ENCODE measurements around the gene IKBKE.

The IKBKE gene

GRCh38 chr1:206469933-206470691, at the start of gene IKBKE:
IKBKE (plus strand) TSS chr1:206470476; CDS start chr1:206473228, 2,752 bp downstream.
- DNase-seq = peak; percentile 35

DNA sequence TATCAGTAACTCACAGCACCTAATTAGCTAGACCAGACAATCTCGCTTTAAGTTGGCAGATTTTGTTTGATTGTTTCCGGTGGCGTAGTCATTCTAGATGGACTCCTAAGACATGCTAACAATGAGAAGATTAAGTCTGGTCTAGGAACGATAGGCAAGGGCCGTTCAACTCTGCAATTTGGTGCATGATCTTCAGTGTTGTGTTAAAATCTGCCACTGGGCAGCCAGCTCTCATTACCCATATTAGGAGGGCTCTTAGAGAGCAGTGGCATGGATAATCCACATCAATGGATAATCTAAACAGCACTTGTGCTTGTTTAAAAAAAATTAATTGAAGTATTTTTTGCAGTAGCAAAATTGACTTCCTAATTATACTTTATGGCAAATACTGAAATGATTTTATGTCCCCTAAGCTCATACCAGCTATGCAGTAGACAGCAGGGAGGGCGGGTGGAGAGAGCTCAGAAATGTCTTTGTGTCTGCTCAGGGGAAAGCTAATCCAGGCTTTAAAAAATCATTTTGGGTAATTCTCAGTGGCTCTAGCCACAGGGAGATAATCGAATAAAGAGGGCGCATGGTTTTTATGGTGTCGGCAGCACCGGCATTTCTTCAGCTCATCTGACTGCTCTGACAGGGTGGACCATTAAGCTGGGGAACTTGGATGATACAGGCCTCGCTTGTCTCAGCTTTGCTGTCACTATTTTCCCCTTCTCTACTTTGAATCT, 48.5 kb upstream of the IKBKE start:
- no peak for DNase-seq

DNA sequence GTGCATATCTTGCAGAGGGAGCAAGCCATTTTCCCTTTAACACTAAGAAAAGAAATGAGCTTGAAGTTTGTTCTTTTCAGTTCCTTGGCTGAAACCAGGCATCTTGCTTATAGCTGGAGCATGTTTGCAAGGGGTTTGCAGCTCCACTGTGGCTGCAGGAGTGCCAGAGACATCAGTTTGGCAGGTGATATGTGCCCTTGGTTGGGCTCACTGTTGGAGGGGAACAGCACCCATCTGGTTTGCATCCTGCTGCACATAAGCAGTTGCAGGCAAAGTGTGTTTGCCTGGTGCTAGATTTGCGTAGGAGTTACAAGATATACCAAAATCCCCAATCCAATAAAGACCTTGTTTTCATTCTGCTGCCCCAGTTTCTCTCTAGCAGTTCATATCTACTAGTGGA, 47.8 kb upstream of the IKBKE start:
- no peak for DNase-seq

DNA sequence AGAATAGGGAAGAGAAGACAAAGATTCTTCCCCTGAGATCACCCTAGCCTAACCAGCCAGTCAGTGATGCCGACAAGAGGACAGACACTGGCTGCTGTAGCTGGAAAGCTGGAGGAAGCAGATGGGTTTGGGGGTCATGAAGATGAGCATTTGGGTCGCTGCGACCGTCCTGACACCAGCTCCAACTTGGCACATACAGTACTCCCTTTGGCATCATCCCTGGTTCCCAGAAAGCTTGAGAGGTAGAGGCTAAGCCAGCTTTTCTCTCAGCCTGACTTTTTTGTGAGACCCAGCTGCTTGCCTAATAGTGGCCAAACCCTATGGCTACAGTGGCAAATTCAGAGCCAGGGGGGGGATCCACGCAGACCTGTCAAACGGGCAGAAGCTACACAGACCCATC, 43.0 kb upstream of the IKBKE start:
- no peak for DNase-seq

GRCh38 chr1:206429421-206429820, 40.9 kb upstream of the IKBKE start:
- no peak for DNase-seq

GRCh38 chr1:206430031-206430983, 40.0 kb upstream of the IKBKE start:
- no peak for DNase-seq

DNA sequence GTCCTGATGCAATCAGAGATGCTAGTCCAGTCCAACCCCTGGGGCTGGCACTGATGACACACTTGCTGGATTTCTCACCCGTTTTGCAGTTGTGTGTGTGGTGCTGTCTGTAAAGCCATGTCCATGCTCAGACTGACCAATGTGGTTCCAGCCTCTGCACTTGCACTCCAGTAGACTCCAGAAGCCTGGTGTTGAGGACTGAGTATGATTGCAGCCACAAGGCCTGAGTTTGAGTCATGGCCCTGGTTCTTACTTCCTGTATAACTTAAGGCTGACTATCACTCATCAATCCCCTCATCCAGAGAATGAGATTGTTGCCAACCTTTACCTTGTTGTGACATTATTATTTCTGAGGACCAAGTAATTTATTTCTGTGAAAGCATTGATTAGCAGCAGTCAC, 34.8 kb upstream of the IKBKE start:
- no peak for DNase-seq

DNA sequence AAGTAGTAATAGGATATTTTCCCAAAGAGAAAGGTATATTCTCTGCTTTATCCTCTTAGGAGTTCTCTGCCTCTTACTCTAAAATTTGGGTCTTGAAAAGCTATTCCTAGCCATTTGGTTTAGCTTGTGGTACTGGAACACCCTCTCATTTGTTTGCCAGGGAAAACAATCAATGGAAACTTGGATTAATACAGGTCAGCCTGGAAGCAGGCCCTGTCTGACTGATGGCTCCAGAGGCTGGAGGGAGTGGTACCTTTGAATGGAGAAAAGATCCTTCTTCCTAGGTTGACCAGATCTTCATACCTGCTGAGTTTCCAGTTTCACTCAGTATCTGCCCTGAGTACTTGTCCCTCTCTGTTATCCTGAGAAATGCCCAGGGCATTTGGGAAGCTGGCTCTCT, 31.7 kb upstream of the IKBKE start:
- no peak for DNase-seq

DNA sequence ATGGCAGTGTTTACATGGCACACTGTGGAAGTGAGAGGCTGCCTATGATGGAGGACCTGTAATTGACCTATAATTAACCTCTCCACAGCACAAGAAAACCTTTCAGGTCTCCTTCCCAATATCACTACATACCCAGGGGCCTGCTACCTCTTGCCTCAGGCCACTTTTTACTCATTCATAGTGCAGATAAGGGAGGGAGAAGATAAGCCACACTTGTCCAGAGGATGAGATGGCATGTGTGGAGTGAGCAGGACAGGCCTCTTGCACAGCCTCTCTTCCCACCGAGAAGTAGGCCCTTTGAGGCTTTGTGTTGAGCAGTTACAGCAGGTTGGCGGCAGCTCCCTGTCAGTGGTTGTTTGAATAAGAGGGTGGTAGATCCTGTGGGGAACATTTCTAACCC, 31.1 kb upstream of the IKBKE start:
- no peak for DNase-seq

- DNase-seq = no peak
Observed at GRCh38 chr1:206441336-206441967, 28.8 kb upstream of the IKBKE start.

DNA sequence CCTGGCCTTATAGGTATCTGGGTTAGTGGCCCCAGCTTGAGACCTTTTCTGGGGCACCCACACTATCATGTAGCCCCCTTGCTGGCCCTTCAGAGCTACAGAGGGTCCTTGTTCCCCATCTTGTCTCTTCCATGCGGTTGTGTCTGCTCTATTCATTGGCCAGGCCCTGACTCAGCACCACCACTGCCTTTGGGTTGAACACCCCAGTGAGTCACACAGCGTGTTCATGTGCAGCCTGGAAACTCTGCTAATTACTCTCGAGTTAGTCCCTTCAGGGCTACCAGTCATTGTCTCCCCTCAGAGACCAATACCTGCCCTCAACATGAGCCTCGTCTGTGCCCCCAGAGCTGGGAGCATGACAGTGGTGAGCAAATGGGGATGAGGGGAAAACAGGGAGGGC, 28.2 kb upstream of the IKBKE start:
- DNase-seq = no peak

DNA sequence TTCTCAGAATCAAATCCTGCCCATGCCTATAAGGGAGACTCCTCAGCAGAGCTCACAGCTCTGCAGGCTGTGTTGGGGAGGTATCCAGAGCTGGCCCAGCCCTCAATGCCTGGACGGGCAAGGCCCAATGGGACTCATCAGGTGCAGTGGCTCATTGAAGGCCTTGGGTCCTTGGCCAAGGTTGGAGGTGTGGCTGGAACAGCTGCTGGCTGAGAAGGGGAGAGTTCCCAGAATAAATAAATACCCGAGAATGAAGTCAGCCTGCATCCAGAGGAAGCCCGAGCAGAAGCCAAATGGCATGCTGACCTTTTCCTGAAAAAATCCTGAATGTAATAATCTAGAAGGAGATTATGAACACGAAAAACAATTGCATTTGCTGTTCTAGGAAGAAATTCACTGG, 25.2 kb upstream of the IKBKE start:
- no peak for DNase-seq

GRCh38 chr1:206445911-206446356, 24.3 kb upstream of the IKBKE start:
- no peak for DNase-seq

GRCh38 chr1:206446688-206447421, 23.4 kb upstream of the IKBKE start:
- DNase-seq = no peak

DNA sequence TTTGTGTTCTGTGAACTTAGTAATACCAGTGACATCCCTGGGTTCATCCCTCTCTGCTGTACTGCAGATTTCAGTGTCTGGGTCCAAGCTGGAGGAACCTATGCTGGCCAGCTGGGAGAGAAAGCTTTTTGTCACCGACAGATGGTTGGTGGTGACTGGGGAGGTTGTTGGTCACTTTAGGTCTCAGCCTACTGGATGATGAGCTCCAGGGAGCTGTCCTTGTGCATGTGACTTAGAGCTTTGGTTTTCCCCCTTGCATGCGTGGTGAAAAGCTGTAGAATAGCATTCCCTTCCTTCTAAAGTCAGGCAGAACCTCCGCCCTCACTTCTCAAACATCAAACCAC, 22.9 kb upstream of the IKBKE start:
- DNase-seq = no peak

DNA sequence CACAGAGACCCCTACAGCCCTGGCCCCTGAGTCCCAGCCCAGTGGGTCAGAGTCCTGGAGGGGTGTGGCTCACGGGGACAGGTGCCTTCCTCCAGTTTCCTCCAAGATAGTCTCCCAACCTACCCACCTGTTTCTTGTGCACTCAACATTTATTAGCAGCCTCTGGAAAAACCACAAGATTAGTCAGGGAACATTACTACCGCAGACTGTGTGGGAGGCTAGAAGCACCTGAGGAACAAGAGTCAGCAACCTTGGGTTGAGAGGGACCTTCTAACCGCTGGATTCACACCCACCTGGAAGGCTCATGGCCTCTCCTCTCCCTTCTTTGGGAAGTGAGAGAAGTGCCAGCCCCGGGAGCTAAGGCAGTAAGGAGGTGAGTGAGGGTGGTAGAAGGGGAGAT, 22.5 kb upstream of the IKBKE start:
- no peak for DNase-seq

GRCh38 chr1:206448471-206448870, 21.8 kb upstream of the IKBKE start:
- no peak for DNase-seq

GRCh38 chr1:206449565-206449964, 20.7 kb upstream of the IKBKE start:
- no peak for DNase-seq

DNA sequence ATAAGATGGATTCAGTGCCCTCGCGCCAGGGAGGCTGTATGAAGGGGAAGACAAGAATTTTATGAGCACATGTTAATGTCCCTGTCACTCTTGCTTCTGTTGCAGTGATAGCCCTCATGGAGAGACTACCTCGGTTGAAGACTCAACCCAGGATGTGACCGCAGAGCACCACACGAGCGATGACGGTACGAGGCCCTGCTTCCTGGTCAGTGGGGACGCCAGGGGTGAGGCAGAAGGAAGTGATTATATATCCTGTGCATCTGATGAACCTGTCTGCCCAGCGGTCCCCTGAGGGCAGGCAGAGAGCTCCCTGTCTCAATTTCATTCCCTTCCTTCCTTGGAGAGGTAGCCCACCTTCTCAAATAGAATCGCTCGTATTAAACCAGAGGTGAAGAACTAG, 20.0 kb upstream of the IKBKE start:
- no peak for DNase-seq

DNA sequence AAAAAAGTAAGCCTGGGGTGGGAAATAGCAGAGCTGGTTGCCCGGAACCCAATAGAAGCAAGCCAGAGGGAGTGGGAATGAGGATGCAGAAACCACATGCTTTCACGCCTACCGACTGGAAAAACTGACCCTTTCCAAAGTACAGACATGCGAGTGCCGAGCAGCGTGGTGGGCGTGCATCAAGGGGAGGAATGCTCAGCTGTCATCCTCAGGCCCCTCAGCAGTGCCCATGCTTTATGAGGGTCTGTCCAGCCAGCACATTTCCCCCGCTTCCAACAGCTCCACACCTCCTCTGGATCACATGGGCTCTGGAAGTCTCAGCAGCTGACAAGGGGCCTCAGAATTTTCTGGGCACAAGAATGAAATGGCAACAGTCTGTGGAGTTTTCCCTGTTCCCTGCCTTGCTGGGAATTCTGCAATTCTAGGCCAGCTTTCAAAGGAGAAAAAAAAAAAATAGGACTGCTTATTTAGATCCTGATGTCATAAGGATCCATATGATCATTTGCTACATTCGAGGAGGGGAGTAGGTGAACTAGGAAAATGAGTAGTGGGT, 19.1 kb upstream of the IKBKE start:
- DNase-seq = no peak

DNA sequence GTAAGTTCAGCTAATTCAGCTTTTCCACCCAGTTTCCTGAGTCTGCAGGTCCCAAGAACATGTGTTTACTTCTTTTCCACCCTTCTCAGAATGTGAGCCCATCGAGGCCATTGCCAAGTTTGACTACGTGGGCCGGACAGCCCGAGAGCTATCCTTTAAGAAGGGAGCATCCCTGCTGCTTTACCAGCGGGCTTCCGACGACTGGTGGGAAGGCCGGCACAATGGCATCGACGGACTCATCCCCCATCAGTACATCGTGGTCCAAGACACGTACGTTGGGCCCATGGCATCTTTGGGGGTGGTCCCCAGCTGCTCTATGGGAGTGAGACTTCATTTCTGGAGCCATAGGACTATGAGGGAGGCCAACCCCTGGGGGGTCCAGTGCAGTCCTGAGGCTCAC, 17.2 kb upstream of the IKBKE start:
- no peak for DNase-seq

DNA sequence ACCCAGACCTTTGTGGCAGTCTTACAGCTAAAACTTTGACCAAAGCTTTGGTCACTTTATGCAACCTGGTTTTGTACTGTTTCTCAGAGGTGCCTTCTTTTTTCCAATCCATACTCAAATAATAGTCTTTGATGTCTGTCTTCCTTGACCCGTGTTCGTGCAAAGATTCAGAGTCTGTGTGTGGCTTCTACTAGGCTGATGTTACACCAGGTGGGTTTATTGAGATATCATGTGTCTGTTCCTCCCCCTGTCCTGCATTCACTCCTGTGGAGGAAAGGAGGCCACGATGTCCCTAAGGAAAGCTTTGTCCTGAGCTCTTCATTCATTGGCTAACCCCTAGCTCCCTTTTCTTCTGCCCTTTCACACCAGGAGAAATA, 15.0 kb upstream of the IKBKE start:
- no peak for DNase-seq
